AG04449 (cell line): ENCODE measurements around the gene PSD.

ENCODE experiments used
- CTCF ChIA-PET: fragments of 350-600 bp; formaldehyde crosslinking; extraction: SDS; loops from one replicate; lab custom pipeline; 2021; ENCODE audit warnings: antibody characterized with exemption; lab: Yijun Ruan, JAX
- POLR2A ChIA-PET: fragments of 400-600, 350-600 bp; formaldehyde crosslinking; extraction: SDS; loops from one replicate; lab custom pipeline; 2020; ENCODE audit warnings: antibody characterized with exemption, inconsistent platforms; lab: Yijun Ruan, JAX
- DNase-seq: peaks from one replicate; pipeline ENCODE4 v3.0.0-alpha.2; 2010; ENCODE audit warnings: low read depth, low spot score
- H3K4me3 ChIP-seq: 2 replicates; pipeline ENCODE4 v1.5.1; 2011; ENCODE audit warnings: low read depth, mild to moderate bottlenecking, control low read depth, low read length
- TF ChIP-seq, protein P1 (sequence below): IDR thresholded peaks from one replicate; pipeline ENCODE4 v1.5.1; 2011; ENCODE audit warnings: mild to moderate bottlenecking, moderate library complexity, low read length, control low read depth, inconsistent platforms; ENCODE audit not compliant: insufficient read depth; ENCODE audit errors: missing control alignments

PSD gene

GRCh38 chr10:102449321-102450123 is 30.9 kb upstream of the PSD start:
- no peak for DNase-seq
- TF ChIP-seq, protein P1, sequence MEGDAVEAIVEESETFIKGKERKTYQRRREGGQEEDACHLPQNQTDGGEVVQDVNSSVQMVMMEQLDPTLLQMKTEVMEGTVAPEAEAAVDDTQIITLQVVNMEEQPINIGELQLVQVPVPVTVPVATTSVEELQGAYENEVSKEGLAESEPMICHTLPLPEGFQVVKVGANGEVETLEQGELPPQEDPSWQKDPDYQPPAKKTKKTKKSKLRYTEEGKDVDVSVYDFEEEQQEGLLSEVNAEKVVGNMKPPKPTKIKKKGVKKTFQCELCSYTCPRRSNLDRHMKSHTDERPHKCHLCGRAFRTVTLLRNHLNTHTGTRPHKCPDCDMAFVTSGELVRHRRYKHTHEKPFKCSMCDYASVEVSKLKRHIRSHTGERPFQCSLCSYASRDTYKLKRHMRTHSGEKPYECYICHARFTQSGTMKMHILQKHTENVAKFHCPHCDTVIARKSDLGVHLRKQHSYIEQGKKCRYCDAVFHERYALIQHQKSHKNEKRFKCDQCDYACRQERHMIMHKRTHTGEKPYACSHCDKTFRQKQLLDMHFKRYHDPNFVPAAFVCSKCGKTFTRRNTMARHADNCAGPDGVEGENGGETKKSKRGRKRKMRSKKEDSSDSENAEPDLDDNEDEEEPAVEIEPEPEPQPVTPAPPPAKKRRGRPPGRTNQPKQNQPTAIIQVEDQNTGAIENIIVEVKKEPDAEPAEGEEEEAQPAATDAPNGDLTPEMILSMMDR, result no peak
- CTCF ChIA-PET, result interaction anchor here (0.9 to 5.1 kb wide), 5 partner anchors 28 to 220 kb away, joined by 3 to 32 read pairs (median 5); no protein-coding TSS in a partner anchor
- POLR2A ChIA-PET, result interaction anchor here (0.9 to 2.0 kb wide), 2 partner anchors 17 to 182 kb away, joined by 4 to 15 read pairs; partner anchors contain the start of gene CUEDC2
- H3K4me3 ChIP-seq, result peak overlapping the region; percentile 70

DNA sequence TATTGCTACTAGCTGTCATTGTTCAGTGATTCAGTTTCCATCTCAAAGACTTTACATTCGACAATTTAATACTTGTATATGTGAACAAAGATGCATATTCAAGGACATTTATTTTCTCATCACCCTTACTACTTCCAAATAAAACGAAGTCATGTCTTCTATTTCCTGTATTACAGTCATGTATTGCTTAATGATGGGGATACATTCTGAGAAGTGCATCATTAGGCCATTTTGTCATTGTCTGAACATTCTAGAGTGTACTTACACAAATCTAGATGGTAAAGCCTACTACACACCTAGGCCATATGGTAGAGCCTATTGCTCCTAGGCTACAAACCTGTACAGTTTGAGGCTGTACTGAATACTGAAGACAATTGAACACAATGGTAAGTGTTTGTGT is 26.3 kb upstream of the PSD start:
- H3K4me3 ChIP-seq, result no peak overlapping the region
- POLR2A ChIA-PET, result no interaction called here
- CTCF ChIA-PET, result no interaction called here
- no peak for DNase-seq
- TF ChIP-seq, protein P1, result no peak

GRCh38 chr10:102438374-102438773 is 19.8 kb upstream of the PSD start:
- TF ChIP-seq, protein P1, result no peak
- no peak for DNase-seq
- H3K4me3 ChIP-seq, result no peak overlapping the region
- POLR2A ChIA-PET, result no interaction called here
- CTCF ChIA-PET, result interaction anchor here (2.9 kb wide), 1 partner anchor 15 kb away, joined by 9 read pairs; no protein-coding TSS in a partner anchor

DNA sequence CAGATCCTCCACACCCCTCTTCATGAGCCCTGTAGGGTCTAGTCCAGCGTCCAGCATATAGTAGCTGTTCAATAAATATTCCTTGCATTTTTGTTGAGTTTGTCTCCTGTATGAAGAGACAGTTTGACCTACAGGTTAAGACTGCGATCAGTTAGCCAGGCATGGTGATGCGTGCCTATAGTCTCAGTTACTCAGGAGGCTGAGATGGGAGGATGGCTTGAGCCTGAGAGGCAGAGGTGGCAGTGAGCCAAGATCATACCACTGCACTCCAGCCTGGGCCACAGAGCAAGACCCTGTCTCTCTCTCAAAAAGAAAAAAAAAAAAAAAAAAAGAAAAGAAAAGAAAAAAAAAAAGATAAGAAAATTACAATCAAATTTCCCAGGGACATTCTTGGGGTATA is 18.9 kb upstream of the PSD start:
- ChIA-PET CTCF (interaction anchor here (1.4 to 2.9 kb wide), 2 partner anchors 14 to 16 kb away, joined by 7 to 9 read pairs; no protein-coding TSS in a partner anchor), POLR2A (no interaction called here)
- TF ChIP-seq, protein P1, result no peak
- H3K4me3 ChIP-seq, result no peak overlapping the region
- no peak for DNase-seq

DNA sequence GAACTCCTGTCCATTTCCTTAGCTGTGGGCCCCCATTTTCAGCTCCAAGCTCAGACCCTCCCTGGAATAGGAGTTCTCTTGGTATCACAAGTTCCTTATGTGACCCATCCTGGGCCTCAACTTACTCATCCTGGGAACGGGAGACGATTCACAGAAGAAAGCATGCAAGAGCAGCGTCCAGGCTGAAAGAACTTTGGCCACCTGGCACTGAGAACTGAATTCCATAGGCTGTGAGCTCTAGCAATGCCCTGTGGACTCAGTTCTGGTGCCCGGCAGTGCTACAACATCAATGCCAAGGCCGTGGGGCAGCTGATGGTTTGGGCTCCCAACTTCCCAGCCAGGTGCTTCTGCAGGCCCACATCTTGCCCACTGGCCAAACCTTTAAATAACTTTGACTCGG is 17.7 kb upstream of the PSD start:
- H3K4me3 ChIP-seq, result no peak overlapping the region
- TF ChIP-seq, protein P1, result no peak
- POLR2A ChIA-PET, result no interaction called here
- DNase-seq, result no peak
- CTCF ChIA-PET, result interaction anchor here (0.9 to 2.9 kb wide), 4 partner anchors 13 to 147 kb away, joined by 4 to 9 read pairs (median 6); no protein-coding TSS in a partner anchor
